ENCODE measurements around the gene SPOCK1.

Gene SPOCK1

DNA sequence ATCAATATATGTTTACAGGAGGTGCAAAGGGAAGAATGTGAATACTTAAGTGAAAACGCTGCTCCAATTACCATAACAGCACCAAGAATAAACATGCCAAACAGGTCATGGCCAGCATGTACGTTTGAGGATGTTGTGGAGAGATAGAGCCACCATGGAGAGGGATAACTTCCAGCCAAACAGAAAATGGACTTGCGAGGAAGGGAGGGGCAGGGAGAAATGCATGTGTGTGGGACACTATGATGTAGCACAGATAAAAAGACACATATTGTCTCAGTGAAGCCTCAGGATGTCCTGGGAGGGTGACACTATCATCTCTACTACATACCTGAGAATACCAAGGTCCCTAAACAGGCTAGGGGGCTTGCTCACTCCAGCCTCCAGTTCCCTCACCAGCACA lies 488.9 kb downstream of the SPOCK1 start:
- no peak overlapping the region for H3K4me3 ChIP-seq (ENCODE audit: low read depth, low read length)

DNA sequence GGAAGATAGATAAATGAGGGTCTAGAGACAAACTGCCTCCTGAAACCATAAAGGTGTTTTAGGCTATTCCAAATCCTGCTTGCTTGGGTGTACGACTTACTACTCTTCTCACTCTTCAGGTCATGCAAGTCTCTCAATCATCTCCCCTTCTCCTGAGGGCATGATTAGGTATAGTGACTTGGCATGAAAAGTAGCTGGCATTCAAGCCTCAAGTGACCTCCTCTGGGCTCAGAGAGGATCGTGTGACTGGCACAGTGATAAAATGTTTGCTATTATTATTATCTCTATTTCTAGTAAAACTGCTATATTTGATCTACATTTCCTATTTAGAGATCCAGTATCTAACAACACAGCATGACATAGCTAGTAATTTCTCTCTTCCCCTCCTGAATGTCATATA lies 494.8 kb downstream of the SPOCK1 start:
- no peak overlapping the region for H3K4me3 ChIP-seq (ENCODE audit: low read depth, low read length)
- TF ChIP-seq, protein P1, sequence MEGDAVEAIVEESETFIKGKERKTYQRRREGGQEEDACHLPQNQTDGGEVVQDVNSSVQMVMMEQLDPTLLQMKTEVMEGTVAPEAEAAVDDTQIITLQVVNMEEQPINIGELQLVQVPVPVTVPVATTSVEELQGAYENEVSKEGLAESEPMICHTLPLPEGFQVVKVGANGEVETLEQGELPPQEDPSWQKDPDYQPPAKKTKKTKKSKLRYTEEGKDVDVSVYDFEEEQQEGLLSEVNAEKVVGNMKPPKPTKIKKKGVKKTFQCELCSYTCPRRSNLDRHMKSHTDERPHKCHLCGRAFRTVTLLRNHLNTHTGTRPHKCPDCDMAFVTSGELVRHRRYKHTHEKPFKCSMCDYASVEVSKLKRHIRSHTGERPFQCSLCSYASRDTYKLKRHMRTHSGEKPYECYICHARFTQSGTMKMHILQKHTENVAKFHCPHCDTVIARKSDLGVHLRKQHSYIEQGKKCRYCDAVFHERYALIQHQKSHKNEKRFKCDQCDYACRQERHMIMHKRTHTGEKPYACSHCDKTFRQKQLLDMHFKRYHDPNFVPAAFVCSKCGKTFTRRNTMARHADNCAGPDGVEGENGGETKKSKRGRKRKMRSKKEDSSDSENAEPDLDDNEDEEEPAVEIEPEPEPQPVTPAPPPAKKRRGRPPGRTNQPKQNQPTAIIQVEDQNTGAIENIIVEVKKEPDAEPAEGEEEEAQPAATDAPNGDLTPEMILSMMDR (IDR thresholded peaks at IDR 0.05; ENCODE audit: borderline replicate concordance, insufficient read depth, low read depth, low read length) = no peak

More for the DNA sequence above, 488.9 kb downstream of the SPOCK1 start:
- TF ChIP-seq, protein P1 (IDR thresholded peaks at IDR 0.05; ENCODE audit: borderline replicate concordance, insufficient read depth, low read depth, low read length) = no peak

DNA sequence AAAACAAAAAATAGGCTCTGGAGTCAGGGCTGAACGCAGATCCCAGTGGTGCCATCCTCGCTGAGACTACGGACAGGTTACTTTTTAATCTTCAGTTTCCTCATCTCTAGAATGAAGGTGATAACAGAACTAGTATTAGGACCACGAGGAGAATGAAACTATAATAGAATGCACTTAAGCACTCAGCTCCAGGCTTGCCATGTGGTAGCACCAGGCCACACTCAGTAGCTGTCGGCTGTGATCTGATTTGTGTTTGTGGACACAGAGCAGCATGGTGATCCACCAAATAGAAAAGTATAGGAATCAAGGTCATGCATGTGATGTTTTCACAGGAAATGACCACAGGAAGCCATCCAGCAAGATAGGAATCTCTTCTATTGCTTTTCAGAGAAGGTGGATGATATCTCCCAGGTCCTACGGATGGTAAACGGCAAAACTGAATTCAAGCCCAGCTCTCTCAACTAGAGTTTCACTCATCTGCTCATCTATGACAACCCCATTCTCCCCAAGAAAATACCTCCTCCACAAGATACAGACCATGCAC lies 498.0 kb downstream of the SPOCK1 start:
- no peak overlapping the region for H3K4me3 ChIP-seq (ENCODE audit: low read depth, low read length)
- TF ChIP-seq, protein P1 (IDR thresholded peaks at IDR 0.05; ENCODE audit: borderline replicate concordance, insufficient read depth, low read depth, low read length) = no peak

DNA sequence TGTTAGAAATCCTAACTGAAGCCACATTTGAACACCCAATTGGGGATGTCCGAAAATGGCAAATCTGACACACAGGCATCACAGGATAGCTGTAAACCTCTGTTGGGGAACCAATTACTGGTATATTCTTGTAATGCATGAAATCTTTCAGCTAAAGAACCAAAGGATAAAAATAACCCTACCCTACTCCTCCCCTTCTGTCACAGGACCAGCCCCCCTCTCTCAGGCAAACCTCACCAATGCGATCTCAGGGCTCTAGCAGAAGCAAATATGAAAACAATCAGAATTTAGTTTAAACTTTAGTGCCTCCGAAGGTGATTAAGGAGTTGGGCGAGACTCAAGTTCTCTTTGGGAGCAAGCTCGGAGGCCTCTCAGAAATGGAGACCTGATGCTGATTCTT lies 499.3 kb downstream of the SPOCK1 start:
- TF ChIP-seq, protein P1 (IDR thresholded peaks at IDR 0.05; ENCODE audit: borderline replicate concordance, insufficient read depth, low read depth, low read length) = no peak
- H3K4me3 ChIP-seq (ENCODE audit: low read depth, low read length) = no peak overlapping the region

DNA sequence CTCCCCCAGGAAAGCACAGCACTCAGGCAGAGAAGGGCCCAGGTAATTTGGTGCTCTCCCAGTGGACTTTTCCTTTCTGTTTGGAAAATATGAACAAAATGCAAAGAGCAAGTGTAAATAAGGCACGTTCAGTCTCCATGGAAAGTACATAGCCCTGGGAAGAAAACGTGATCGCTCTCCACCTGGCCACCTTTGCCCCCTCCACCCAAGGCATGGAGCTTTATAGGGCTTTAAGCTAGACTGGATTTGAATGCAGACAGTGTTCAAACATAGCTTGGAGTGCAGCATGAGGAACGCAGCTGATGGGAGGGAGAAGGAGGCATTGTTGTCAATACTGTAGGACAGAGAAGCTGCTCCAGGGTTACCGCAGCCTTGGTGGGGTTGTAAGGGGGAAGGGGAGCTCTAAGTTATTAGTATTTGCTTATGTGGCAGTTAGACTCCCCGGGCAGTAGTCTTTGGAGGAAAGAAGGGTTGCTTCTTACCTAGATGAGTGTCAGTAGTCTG lies 500.2 kb downstream of the SPOCK1 start:
- no peak overlapping the region for H3K4me3 ChIP-seq (ENCODE audit: low read depth, low read length)
- TF ChIP-seq, protein P1 (IDR thresholded peaks at IDR 0.05; ENCODE audit: borderline replicate concordance, insufficient read depth, low read depth, low read length) = no peak

DNA sequence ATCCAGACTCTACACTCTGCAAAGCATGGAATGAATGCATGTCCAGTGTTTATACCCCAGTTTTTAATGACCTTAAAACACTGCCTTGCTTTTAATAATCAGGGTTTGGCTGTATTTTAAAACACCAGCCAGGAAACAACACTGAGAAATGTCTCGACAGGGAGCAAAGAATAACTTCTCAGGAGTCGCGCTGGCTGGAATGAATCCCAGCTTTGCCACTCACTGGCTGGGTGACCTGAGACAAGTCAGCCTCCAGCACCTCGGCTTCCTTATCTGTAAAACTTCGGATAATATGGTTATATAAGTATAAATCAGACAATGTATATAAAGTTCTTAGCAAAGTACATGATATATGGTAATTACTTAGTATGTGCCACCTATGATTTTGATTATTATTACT lies 505.0 kb downstream of the SPOCK1 start:
- no peak overlapping the region for H3K4me3 ChIP-seq (ENCODE audit: low read depth, low read length)
- TF ChIP-seq, protein P1 (IDR thresholded peaks at IDR 0.05; ENCODE audit: borderline replicate concordance, insufficient read depth, low read depth, low read length) = no peak

DNA sequence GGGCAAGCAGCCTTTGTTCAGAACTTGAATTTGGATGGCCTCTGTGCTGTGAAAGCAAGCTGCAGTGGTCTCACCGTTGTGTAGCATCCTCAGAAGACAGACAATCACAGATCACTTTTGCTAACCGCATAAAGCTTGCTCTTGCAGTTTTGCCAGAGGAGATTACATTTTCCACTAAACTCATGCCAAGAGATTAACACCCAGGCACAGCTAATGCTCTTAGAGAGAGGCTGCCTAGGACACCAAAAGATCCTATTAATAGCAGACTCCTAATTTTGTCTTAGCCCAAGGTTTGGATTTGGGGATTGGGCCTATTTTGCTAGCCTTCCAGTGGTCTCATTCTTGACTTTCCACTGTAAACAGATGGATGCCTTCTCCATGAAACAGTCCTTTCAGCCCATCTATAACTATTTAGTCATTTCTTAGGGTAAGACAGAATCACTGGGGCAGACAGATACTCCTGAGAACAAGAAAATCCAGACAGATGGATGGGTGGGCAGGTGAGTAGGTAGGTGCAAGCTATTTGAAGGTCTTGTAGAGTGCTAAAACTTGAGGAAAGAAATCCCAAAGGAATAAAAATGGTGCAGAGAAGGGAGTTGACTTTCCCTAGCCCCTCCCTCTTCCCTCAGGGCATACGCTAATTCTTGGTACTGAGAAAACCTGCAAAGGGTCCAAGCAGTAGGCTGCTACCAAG lies 506.2 kb downstream of the SPOCK1 start:
- H3K4me3 ChIP-seq (ENCODE audit: low read depth, low read length) = no peak overlapping the region
- TF ChIP-seq, protein P1 (IDR thresholded peaks at IDR 0.05; ENCODE audit: borderline replicate concordance, insufficient read depth, low read depth, low read length) = no peak

All from GM12875 (cell line).